ENCODE results near the gene TECPR2. TPM values are rescaled to one million over a fixed set of nuclear protein-coding genes. Genes with fewer than 3 reads are reported as not detected.
A peak's percentile ranks its signal among the peaks of the same experiment; 100 is the strongest.

The TECPR2 gene
- total and polyA plus RNA-seq, 2 of the 13 experiments (the other 11 are each of a cell fraction or from before 2014, with no cell fraction given): 3.5 to 5.7 TPM

GRCh38 chr14:102498678-102499265 lies 136.0 kb downstream of the TECPR2 start:
- no peak for FAIRE-seq

DNA sequence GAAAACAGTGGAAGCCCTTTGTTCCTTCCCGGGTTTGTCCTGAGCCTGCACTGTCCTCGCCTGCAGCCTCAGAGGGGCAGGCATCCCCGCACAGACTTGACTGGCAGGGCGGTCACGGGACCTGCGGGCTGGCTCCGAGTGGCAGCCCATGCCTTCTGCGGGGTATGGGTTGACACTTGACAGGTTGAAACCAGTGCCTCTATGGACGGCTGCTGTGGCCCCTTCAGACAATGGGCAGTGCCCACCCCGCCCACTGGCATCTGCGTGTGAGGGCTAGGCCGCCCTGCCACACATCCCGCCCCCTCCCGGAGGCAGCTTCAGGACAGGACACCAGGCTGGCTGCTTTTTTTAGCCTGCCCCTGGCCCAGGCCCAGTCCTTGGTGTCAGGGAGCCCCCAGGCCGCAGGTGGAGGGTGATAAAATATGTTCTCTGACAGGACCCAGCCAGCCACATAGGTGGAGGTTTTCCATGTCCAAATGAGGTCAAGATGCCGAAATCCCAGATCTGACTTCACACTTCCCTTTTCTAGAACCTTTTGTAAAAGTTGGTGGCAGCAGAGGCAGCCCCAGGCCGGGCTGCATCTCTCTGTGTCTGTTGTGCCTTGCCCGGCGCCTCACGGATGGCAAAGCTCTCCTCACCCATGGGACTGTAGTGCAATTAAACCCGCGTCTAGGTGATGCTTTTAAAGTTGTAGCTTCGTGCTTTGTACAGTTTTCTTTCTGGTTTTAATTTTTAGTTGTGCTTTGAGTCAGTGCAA lies 136.8 kb downstream of the TECPR2 start:
- in situ Hi-C loops (cut with HindIII; ENCODE audit: extremely low pct_ligation_motif_present, low pct_unique_long_range_greater_than_20kb) (no loop called here), intact Hi-C loops (cut with micrococcal nuclease; ENCODE audit: unreplicated experiment) (no loop called here)
- H3K4me2 ChIP-seq (ENCODE audit: low read depth, low read length): no peak overlapping the region
- H3K9ac ChIP-seq (ENCODE audit: insufficient read depth, low read depth, low read length): no peak overlapping the region
- POLR2A ChIA-PET: no interaction called here
- no peaks in the 10 kb centered on the region for H4K20me1 ChIP-seq (ENCODE audit: insufficient read depth, low read length)
- WGBS (ENCODE audit: low lambda C conversion rate): 98% methylated on average over 16 of the region's 23 CpGs
- H3K9me3 ChIP-seq (ENCODE audit: low read length): no peaks in the 10 kb centered on the region
- H2AFZ ChIP-seq (ENCODE audit: low read length): no peak overlapping the region
- H3K36me3 ChIP-seq (replicated peaks in 1 of 2; ENCODE audit: control insufficient read depth in 1 of 2, insufficient read depth in 2 of 2, low read length in 2 of 2): peaks cover 7 to 14% of the 10 kb centered on the region in 2 experiments; a peak in 4 of 5 replicates
- H3K79me2 ChIP-seq (ENCODE audit: insufficient read depth, low read length): no peaks in the 10 kb centered on the region
- BruUV-seq (replicated peaks): no TSS peak
- DNase-seq (ENCODE audit: low spot score) (no peak), ATAC-seq (no peak), FAIRE-seq (no peak)
- no peaks in the 10 kb centered on the region for H3K27me3 ChIP-seq (ENCODE audit: control insufficient read depth in 1 of 2, insufficient read depth in 2 of 2, low read length in 2 of 2)
- no peak overlapping the region for H3K4me3 ChIP-seq (replicated peaks in 1 of 3; ENCODE audit: insufficient read depth in 1 of 3, low read depth in 2 of 3, low read length in 3 of 3)
- no peak overlapping the region for H3K27ac ChIP-seq (ENCODE audit: extremely low read length, insufficient read depth, low read length)
- TF ChIP-seq ZNF207 (IDR thresholded peaks at IDR 0.05; ENCODE audit: borderline replicate concordance) (no peak), ZNF83 (CRISPR knock-in tag; IDR thresholded peaks at IDR 0.05; ENCODE audit: borderline replicate concordance) (no peak), MIXL1 (CRISPR knock-in tag; IDR thresholded peaks at IDR 0.05) (no peak), ZNF564 (CRISPR knock-in tag; IDR thresholded peaks at IDR 0.05) (no peak), ZFP90 (CRISPR knock-in tag; IDR thresholded peaks at IDR 0.05; ENCODE audit: borderline replicate concordance) (no peak), ZMYM4 (CRISPR knock-in tag; IDR thresholded peaks at IDR 0.05) (no peak), CHD2 (IDR thresholded peaks at IDR 0.05; ENCODE audit: low read depth, low read length) (no peak), FOXK1 (CRISPR knock-in tag; IDR thresholded peaks at IDR 0.05; ENCODE audit: borderline replicate concordance, low read depth) (no peak), ZNF7 (CRISPR knock-in tag; IDR thresholded peaks at IDR 0.05) (no peak), DRAP1 (CRISPR knock-in tag; IDR thresholded peaks at IDR 0.05) (no peak), SMAD3 (CRISPR knock-in tag; IDR thresholded peaks at IDR 0.05) (no peak)
- H3K4me1 ChIP-seq (ENCODE audit: insufficient read depth, low read length): peaks cover 13% of the 10 kb centered on the region
- CTCF ChIA-PET (ENCODE audit: low intra/inter-chr PET ratio, low total read pairs): no interaction called here

More at GRCh38 chr14:102498678-102499265, 136.0 kb downstream of the TECPR2 start:
- Histone ChIP-seq H3K4me2 (ENCODE audit: low read depth, low read length) (no peak overlapping the region), H2AFZ (ENCODE audit: low read length) (no peak overlapping the region), H3K36me3 (replicated peaks in 1 of 2; ENCODE audit: control insufficient read depth in 1 of 2, insufficient read depth in 2 of 2, low read length in 2 of 2) (peaks cover 7 to 14% of the 10 kb centered on the region in 2 experiments; a peak in 4 of 5 replicates), H3K4me3 (replicated peaks in 1 of 3; ENCODE audit: insufficient read depth in 1 of 3, low read depth in 2 of 3, low read length in 3 of 3) (no peak overlapping the region), H3K9ac (ENCODE audit: insufficient read depth, low read depth, low read length) (no peak overlapping the region), H3K27ac (ENCODE audit: extremely low read length, insufficient read depth, low read length) (no peak overlapping the region), H3K9me3 (ENCODE audit: low read length) (no peaks in the 10 kb centered on the region), H4K20me1 (ENCODE audit: insufficient read depth, low read length) (no peaks in the 10 kb centered on the region), H3K27me3 (ENCODE audit: control insufficient read depth in 1 of 2, insufficient read depth in 2 of 2, low read length in 2 of 2) (no peaks in the 10 kb centered on the region), H3K4me1 (ENCODE audit: insufficient read depth, low read length) (peaks cover 13% of the 10 kb centered on the region), H3K79me2 (ENCODE audit: insufficient read depth, low read length) (no peaks in the 10 kb centered on the region)
- ATAC-seq: no peak; the same call in 1 of the 3 replicates
- BruUV-seq (replicated peaks): no TSS peak
- intact Hi-C loops (cut with micrococcal nuclease; ENCODE audit: unreplicated experiment) (loop anchor here (1.0 kb wide), 1 partner anchor 60 kb away; no protein-coding TSS in a partner anchor), in situ Hi-C loops (cut with HindIII; ENCODE audit: extremely low pct_ligation_motif_present, low pct_unique_long_range_greater_than_20kb) (no loop called here)
- 92% methylated on average over 20 of the region's 21 CpGs for WGBS (ENCODE audit: low lambda C conversion rate)
- TF ChIP-seq ZNF101 (CRISPR knock-in tag; IDR thresholded peaks at IDR 0.05; ENCODE audit: borderline replicate concordance, low read depth): no peak
- TF ChIP-seq SP140L (CRISPR knock-in tag; IDR thresholded peaks at IDR 0.05; ENCODE audit: borderline replicate concordance): no peak
- TF ChIP-seq HNRNPL (IDR thresholded peaks at IDR 0.05; ENCODE audit: low read depth, low read length): peak; percentile 43; the same call in 1 of the 2 replicates
- peak; percentile 3; the same call in 1 of the 2 replicates for TF ChIP-seq ZBTB38 (CRISPR knock-in tag; IDR thresholded peaks at IDR 0.05)
- no peak for DNase-seq (ENCODE audit: low spot score)
- ChIA-PET CTCF (ENCODE audit: low intra/inter-chr PET ratio, low total read pairs) (interaction anchor here (1.6 kb wide), 1 partner anchor 61 kb away, joined by 6 read pairs; no protein-coding TSS in a partner anchor), POLR2A (interaction anchor here (0.5 to 0.8 kb wide), 2 partner anchors 10 to 17 kb away, joined by 3 to 4 read pairs; no protein-coding TSS in a partner anchor)
